ENCODE data around the gene CSF1R. TPM values are rescaled to one million over a fixed set of nuclear protein-coding genes. Genes with fewer than 3 reads are reported as not detected.

Gene CSF1R
- total and polyA plus RNA-seq, 4 donors, result 16.8 to 66.5 (median 47.8) TPM

- H3K9me3 ChIP-seq (ENCODE audit: control insufficient read depth, insufficient read depth, low read length), result no peaks in the 10 kb centered on the region
- H3K36me3 ChIP-seq (ENCODE audit: control insufficient read depth, insufficient read depth, low read length), result peaks cover 45% of the 10 kb centered on the region
- 100% methylated on average over 1 of the region's 1 CpG for WGBS (ENCODE audit: insufficient coverage)
- H3K27me3 ChIP-seq (ENCODE audit: control insufficient read depth, insufficient read depth, low read length), result no peaks in the 10 kb centered on the region
- DNase-seq (ENCODE audit: low read depth in 4 of 6, low spot score in 6 of 6), result no peak
- no peak overlapping the region for H3K27ac ChIP-seq (ENCODE audit: low read depth, low read length)
- no peaks in the 10 kb centered on the region for H3K4me1 ChIP-seq (ENCODE audit: control insufficient read depth, insufficient read depth, low read length)
- no peak overlapping the region for H3K4me3 ChIP-seq (ENCODE audit: low read depth, low read length)
Observed at GRCh38 chr5:150022158-150022531, 64.2 kb downstream of the CSF1R start.

GRCh38 chr5:150021491-150022157 lies 64.7 kb downstream of the CSF1R start:
- no peaks in the 10 kb centered on the region for H3K27me3 ChIP-seq (ENCODE audit: control insufficient read depth, insufficient read depth, low read length)
- no peaks in the 10 kb centered on the region for H3K4me1 ChIP-seq (ENCODE audit: control insufficient read depth, insufficient read depth, low read length)
- 82% methylated on average over 6 of the region's 13 CpGs for WGBS (ENCODE audit: insufficient coverage)
- peaks cover 42% of the 10 kb centered on the region for H3K36me3 ChIP-seq (ENCODE audit: control insufficient read depth, insufficient read depth, low read length)
- DNase-seq (ENCODE audit: low read depth in 4 of 6, low spot score in 6 of 6), result no peak
- H3K4me3 ChIP-seq (ENCODE audit: low read depth, low read length), result no peak overlapping the region
- H3K9me3 ChIP-seq (ENCODE audit: control insufficient read depth, insufficient read depth, low read length), result no peaks in the 10 kb centered on the region
- no peak overlapping the region for H3K27ac ChIP-seq (ENCODE audit: low read depth, low read length)

GRCh38 chr5:150020249-150020648 lies 66.1 kb downstream of the CSF1R start:
- H3K4me3 ChIP-seq (ENCODE audit: low read depth, low read length), result no peak overlapping the region
- peaks cover 8% of the 10 kb centered on the region for H3K9me3 ChIP-seq (ENCODE audit: control insufficient read depth, insufficient read depth, low read length)
- H3K4me1 ChIP-seq (ENCODE audit: control insufficient read depth, insufficient read depth, low read length), result no peaks in the 10 kb centered on the region
- no peak for DNase-seq (ENCODE audit: low read depth in 4 of 6, low spot score in 6 of 6)
- no peaks in the 10 kb centered on the region for H3K27me3 ChIP-seq (ENCODE audit: control insufficient read depth, insufficient read depth, low read length)
- no CpG with 5 or more reads among the region's 1 CpG for WGBS (ENCODE audit: insufficient coverage)
- no peak overlapping the region for H3K27ac ChIP-seq (ENCODE audit: low read depth, low read length)
- peaks cover 40% of the 10 kb centered on the region for H3K36me3 ChIP-seq (ENCODE audit: control insufficient read depth, insufficient read depth, low read length)

- H3K9me3 ChIP-seq (ENCODE audit: control insufficient read depth, insufficient read depth, low read length), result peaks cover 8% of the 10 kb centered on the region
- peaks cover 43% of the 10 kb centered on the region for H3K36me3 ChIP-seq (ENCODE audit: control insufficient read depth, insufficient read depth, low read length)
- H3K4me1 ChIP-seq (ENCODE audit: control insufficient read depth, insufficient read depth, low read length), result no peaks in the 10 kb centered on the region
- H3K27me3 ChIP-seq (ENCODE audit: control insufficient read depth, insufficient read depth, low read length), result no peaks in the 10 kb centered on the region
- DNase-seq (ENCODE audit: low read depth in 4 of 6, low spot score in 6 of 6), result no peak
- no peak overlapping the region for H3K4me3 ChIP-seq (ENCODE audit: low read depth, low read length)
- no peak overlapping the region for H3K27ac ChIP-seq (ENCODE audit: low read depth, low read length)
- no CpG with 5 or more reads among the region's 6 CpGs for WGBS (ENCODE audit: insufficient coverage)
Observed at GRCh38 chr5:150017226-150018005, 68.9 kb downstream of the CSF1R start.

GRCh38 chr5:150016537-150016936 lies 69.8 kb downstream of the CSF1R start:
- H3K27me3 ChIP-seq (ENCODE audit: control insufficient read depth, insufficient read depth, low read length), result no peaks in the 10 kb centered on the region
- peaks cover 8% of the 10 kb centered on the region for H3K9me3 ChIP-seq (ENCODE audit: control insufficient read depth, insufficient read depth, low read length)
- H3K36me3 ChIP-seq (ENCODE audit: control insufficient read depth, insufficient read depth, low read length), result peaks cover 45% of the 10 kb centered on the region
- no peaks in the 10 kb centered on the region for H3K4me1 ChIP-seq (ENCODE audit: control insufficient read depth, insufficient read depth, low read length)
- H3K27ac ChIP-seq (ENCODE audit: low read depth, low read length), result no peak overlapping the region
- H3K4me3 ChIP-seq (ENCODE audit: low read depth, low read length), result no peak overlapping the region
- no peak for DNase-seq (ENCODE audit: low read depth in 4 of 6, low spot score in 6 of 6)

- H3K36me3 ChIP-seq (ENCODE audit: control insufficient read depth, insufficient read depth, low read length), result peaks cover 45% of the 10 kb centered on the region
- DNase-seq (ENCODE audit: low read depth in 4 of 6, low spot score in 6 of 6), result no peak
- H3K27me3 ChIP-seq (ENCODE audit: control insufficient read depth, insufficient read depth, low read length), result no peaks in the 10 kb centered on the region
- H3K4me3 ChIP-seq (ENCODE audit: low read depth, low read length), result no peak overlapping the region
- no peak overlapping the region for H3K27ac ChIP-seq (ENCODE audit: low read depth, low read length)
- WGBS (ENCODE audit: insufficient coverage), result 100% methylated on average over 1 of the region's 3 CpGs
- H3K4me1 ChIP-seq (ENCODE audit: control insufficient read depth, insufficient read depth, low read length), result no peaks in the 10 kb centered on the region
- H3K9me3 ChIP-seq (ENCODE audit: control insufficient read depth, insufficient read depth, low read length), result peaks cover 8% of the 10 kb centered on the region
Observed at GRCh38 chr5:150015415-150015814, 70.9 kb downstream of the CSF1R start.

GRCh38 chr5:150014456-150014855 lies 71.9 kb downstream of the CSF1R start:
- 80% methylated on average over 1 of the region's 3 CpGs for WGBS (ENCODE audit: insufficient coverage)
- H3K4me1 ChIP-seq (ENCODE audit: control insufficient read depth, insufficient read depth, low read length), result no peaks in the 10 kb centered on the region
- DNase-seq (ENCODE audit: low read depth in 4 of 6, low spot score in 6 of 6), result no peak
- peaks cover 48% of the 10 kb centered on the region for H3K36me3 ChIP-seq (ENCODE audit: control insufficient read depth, insufficient read depth, low read length)
- H3K27me3 ChIP-seq (ENCODE audit: control insufficient read depth, insufficient read depth, low read length), result no peaks in the 10 kb centered on the region
- H3K27ac ChIP-seq (ENCODE audit: low read depth, low read length), result no peak overlapping the region
- H3K9me3 ChIP-seq (ENCODE audit: control insufficient read depth, insufficient read depth, low read length), result peaks cover 8% of the 10 kb centered on the region
- H3K4me3 ChIP-seq (ENCODE audit: low read depth, low read length), result no peak overlapping the region

- no peak for DNase-seq (ENCODE audit: low read depth in 4 of 6, low spot score in 6 of 6)
- Histone ChIP-seq H3K9me3 (ENCODE audit: control insufficient read depth, insufficient read depth, low read length) (peaks cover 8% of the 10 kb centered on the region), H3K27ac (ENCODE audit: low read depth, low read length) (no peak overlapping the region), H3K36me3 (ENCODE audit: control insufficient read depth, insufficient read depth, low read length) (peaks cover 45% of the 10 kb centered on the region), H3K27me3 (ENCODE audit: control insufficient read depth, insufficient read depth, low read length) (no peaks in the 10 kb centered on the region), H3K4me1 (ENCODE audit: control insufficient read depth, insufficient read depth, low read length) (no peaks in the 10 kb centered on the region), H3K4me3 (ENCODE audit: low read depth, low read length) (no peak overlapping the region)
- 96% methylated on average over 4 of the region's 4 CpGs for WGBS (ENCODE audit: insufficient coverage)
Observed at GRCh38 chr5:150013931-150014330, 72.4 kb downstream of the CSF1R start.

- no peaks in the 10 kb centered on the region for H3K4me1 ChIP-seq (ENCODE audit: control insufficient read depth, insufficient read depth, low read length)
- no peaks in the 10 kb centered on the region for H3K27me3 ChIP-seq (ENCODE audit: control insufficient read depth, insufficient read depth, low read length)
- H3K9me3 ChIP-seq (ENCODE audit: control insufficient read depth, insufficient read depth, low read length), result no peaks in the 10 kb centered on the region
- no peak for DNase-seq (ENCODE audit: low read depth in 4 of 6, low spot score in 6 of 6)
- peaks cover 29% of the 10 kb centered on the region for H3K36me3 ChIP-seq (ENCODE audit: control insufficient read depth, insufficient read depth, low read length)
- WGBS (ENCODE audit: insufficient coverage), result 97% methylated on average over 6 of the region's 6 CpGs
- H3K4me3 ChIP-seq (ENCODE audit: low read depth, low read length), result no peak overlapping the region
- no peak overlapping the region for H3K27ac ChIP-seq (ENCODE audit: low read depth, low read length)
Observed at GRCh38 chr5:150009671-150010387, 76.5 kb downstream of the CSF1R start.
